HUDEP-2 (cell line): Measurements from ENCODE around the gene PVALB.

Experiments
- DNase-seq, 76 experiments: peaks; one replicate each; lab custom pipeline; 2025; ENCODE audit not compliant: unreplicated experiment in 76 of 76; lab: John Stamatoyannopoulos, UW

Gene PVALB

GRCh38 chr22:36816636-36817524, at the start of gene PVALB:
PVALB (minus strand) TSS chr22:36817035; CDS start chr22:36817005, 30 bp downstream.
- peak in 16 of 76 experiments; percentile 4 to 54 (median 15) for DNase-seq

GRCh38 chr22:36865346-36865745, 48.5 kb upstream of the PVALB start:
- no peak for DNase-seq

- DNase-seq, result no peak
Observed at GRCh38 chr22:36864454-36865215, 47.8 kb upstream of the PVALB start.

GRCh38 chr22:36863979-36864378, 47.1 kb upstream of the PVALB start:
- no peak for DNase-seq

- DNase-seq, result no peak
Observed at GRCh38 chr22:36863281-36863680, 46.4 kb upstream of the PVALB start.

- DNase-seq, result no peak
Observed at GRCh38 chr22:36862251-36863242, 45.7 kb upstream of the PVALB start.

- peak in 62 of 76 experiments; percentile 7 to 76 (median 45) for DNase-seq
Observed at GRCh38 chr22:36860821-36861659, 44.2 kb upstream of the PVALB start, which contains the start of gene NCF4. NCF4 (plus strand) TSS chr22:36861006; CDS start chr22:36861172, 166 bp downstream.

GRCh38 chr22:36860438-36860820, 43.6 kb upstream of the PVALB start:
- no peak for DNase-seq

GRCh38 chr22:36860017-36860416, 43.2 kb upstream of the PVALB start:
- DNase-seq, result no peak

GRCh38 chr22:36858966-36859365, 42.1 kb upstream of the PVALB start:
- no peak for DNase-seq

- DNase-seq, result no peak
Observed at GRCh38 chr22:36858156-36858555, 41.3 kb upstream of the PVALB start.

- DNase-seq, result no peak
Observed at GRCh38 chr22:36856792-36857135, 39.9 kb upstream of the PVALB start.

- peak in 74 of 76 experiments; percentile 24 to 97 (median 83) for DNase-seq
Observed at GRCh38 chr22:36856121-36856791, 39.4 kb upstream of the PVALB start.

- DNase-seq, result no peak
Observed at GRCh38 chr22:36855478-36855877, 38.6 kb upstream of the PVALB start.

- peak in 73 of 76 experiments; percentile 16 to 89 (median 73) for DNase-seq
Observed at GRCh38 chr22:36853407-36854099, 36.7 kb upstream of the PVALB start.

- DNase-seq, result no peak
Observed at GRCh38 chr22:36852056-36852973, 35.5 kb upstream of the PVALB start.

GRCh38 chr22:36850682-36851081, 33.8 kb upstream of the PVALB start:
- no peak for DNase-seq
